Mesenchymal stem cell (in vitro differentiated cells and primary cell): Measurements from ENCODE around the gene GPC4.
A peak's percentile ranks its signal among the peaks of the same experiment; 100 is the strongest.

Experiments used
- DNase-seq: peaks from one replicate; pipeline ENCODE4 v3.0.0-alpha.2; 2013
- H2AFZ ChIP-seq: one replicate; pipeline ENCODE4 v1.6.1; 2013; ENCODE audit warnings: low read depth, mild to moderate bottlenecking, control low read depth, inconsistent platforms, low read length, moderate library complexity
- H2AK5ac ChIP-seq: 2 replicates; pipeline ENCODE4 v1.6.1; 2013; ENCODE audit warnings: low read length, moderate library complexity, mild to moderate bottlenecking, inconsistent platforms; ENCODE audit not compliant: severe bottlenecking
- H2BK120ac ChIP-seq: one replicate; pipeline ENCODE4 v1.6.1; 2013; ENCODE audit warnings: low read depth, mild to moderate bottlenecking, inconsistent platforms, low read length, moderate library complexity
- H2BK12ac ChIP-seq, 2 experiments: one replicate each; pipeline ENCODE4 v1.6.1; 2013; ENCODE audit warnings: inconsistent platforms in 2 of 2, low read length in 2 of 2, mild to moderate bottlenecking in 2 of 2, moderate library complexity in 2 of 2, control low read depth in 1 of 2
- H2BK15ac ChIP-seq: one replicate; pipeline ENCODE4 v1.6.1; 2013; ENCODE audit warnings: mild to moderate bottlenecking, low read depth, inconsistent platforms; ENCODE audit not compliant: poor library complexity, severe bottlenecking
- H2BK5ac ChIP-seq: 2 replicates; pipeline ENCODE4 v1.6.1; 2013; ENCODE audit warnings: low read depth, mild to moderate bottlenecking, low read length, control low read depth, inconsistent platforms; ENCODE audit not compliant: poor library complexity, severe bottlenecking
- H3K14ac ChIP-seq, 2 experiments: one replicate each; pipeline ENCODE4 v1.6.1; 2013; ENCODE audit warnings: inconsistent platforms in 2 of 2, low read length in 2 of 2, control low read depth in 1 of 2, mild to moderate bottlenecking in 1 of 2, moderate library complexity in 1 of 2
- H3K18ac ChIP-seq, 2 experiments: one replicate each; pipeline ENCODE4 v1.6.1; 2013; ENCODE audit warnings: inconsistent platforms in 2 of 2, low read length in 2 of 2, control low read depth in 1 of 2, low read depth in 1 of 2, mild to moderate bottlenecking in 1 of 2
- H3K23ac ChIP-seq, 2 experiments: one replicate each; pipeline ENCODE4 v1.6.1; 2013; ENCODE audit warnings: inconsistent platforms in 2 of 2, low read length in 2 of 2, mild to moderate bottlenecking in 2 of 2, moderate library complexity in 2 of 2, control low read depth in 1 of 2
- H3K27ac ChIP-seq: 2 replicates; pipeline ENCODE4 v1.5.1; 2013; ENCODE audit warnings: mild to moderate bottlenecking, moderate library complexity, low read length, control low read depth, inconsistent platforms; ENCODE audit not compliant: poor library complexity, severe bottlenecking
- H3K27me3 ChIP-seq, 2 experiments: 2 replicates each; pipeline versions ENCODE4 v1.6.1 to v1.7.0; 2013; ENCODE audit warnings: low read length in 2 of 2, mild to moderate bottlenecking in 2 of 2, moderate library complexity in 2 of 2, control low read depth in 1 of 2, inconsistent platforms in 1 of 2; ENCODE audit not compliant: control insufficient read depth in 1 of 2, insufficient read depth in 1 of 2
- H3K36me3 ChIP-seq, 2 experiments: 2 replicates each; pipeline versions ENCODE4 v1.6.1 to v1.7.0; 2013; ENCODE audit warnings: low read length in 2 of 2, control low read depth in 1 of 2, inconsistent platforms in 1 of 2, low read depth in 1 of 2, mild to moderate bottlenecking in 1 of 2; ENCODE audit not compliant: insufficient read depth in 2 of 2, control insufficient read depth in 1 of 2
- H3K4ac ChIP-seq, 2 experiments: one replicate each; pipeline ENCODE4 v1.6.1; 2013; ENCODE audit warnings: inconsistent platforms in 2 of 2, low read length in 2 of 2, mild to moderate bottlenecking in 2 of 2, moderate library complexity in 2 of 2, control low read depth in 1 of 2, low read depth in 1 of 2
- H3K4me1 ChIP-seq: 2 replicates; pipeline ENCODE4 v1.6.1; 2013; ENCODE audit warnings: low read depth, low read length, control low read depth; ENCODE audit not compliant: control insufficient read depth, insufficient read depth
- H3K4me2 ChIP-seq: 2 replicates; pipeline ENCODE4 v1.6.1; 2013; ENCODE audit warnings: low read length, mild to moderate bottlenecking, inconsistent platforms; ENCODE audit not compliant: poor library complexity, severe bottlenecking
- H3K4me3 ChIP-seq, 2 experiments: 2 replicates each; pipeline versions ENCODE4 v1.5.1 to v1.7.0; 2013; ENCODE audit warnings: low read length in 2 of 2, mild to moderate bottlenecking in 2 of 2, control low read depth in 1 of 2, low read depth in 1 of 2; ENCODE audit not compliant: insufficient read depth in 1 of 2
- H3K79me1 ChIP-seq: replicated peaks from 2 replicates; pipeline ENCODE4 v1.6.1; 2013; ENCODE audit warnings: mild to moderate bottlenecking, control low read depth, low read length, inconsistent platforms; ENCODE audit not compliant: poor library complexity, severe bottlenecking
- H3K9ac ChIP-seq: 2 replicates; pipeline ENCODE4 v1.7.0; 2013; ENCODE audit warnings: mild to moderate bottlenecking, low read length, moderate library complexity
- H3K9me3 ChIP-seq: 2 replicates; pipeline ENCODE4 v1.7.0; 2013; ENCODE audit warnings: mild to moderate bottlenecking, low read length; ENCODE audit not compliant: control insufficient read depth
- H4K8ac ChIP-seq: one replicate; pipeline ENCODE4 v1.6.1; 2013; ENCODE audit warnings: inconsistent platforms, mild to moderate bottlenecking, low read length, moderate library complexity
- H4K91ac ChIP-seq: one replicate; pipeline ENCODE4 v1.6.1; 2013; ENCODE audit warnings: mild to moderate bottlenecking, low read length, inconsistent platforms
- WGBS: methylation state at CpG from one replicate; pipeline ENCODE4 v1.1.7; 2013; ENCODE audit warnings: mixed read lengths; 5-methylcytosine and 5-hydroxymethylcytosine counted together

GPC4 gene

DNA sequence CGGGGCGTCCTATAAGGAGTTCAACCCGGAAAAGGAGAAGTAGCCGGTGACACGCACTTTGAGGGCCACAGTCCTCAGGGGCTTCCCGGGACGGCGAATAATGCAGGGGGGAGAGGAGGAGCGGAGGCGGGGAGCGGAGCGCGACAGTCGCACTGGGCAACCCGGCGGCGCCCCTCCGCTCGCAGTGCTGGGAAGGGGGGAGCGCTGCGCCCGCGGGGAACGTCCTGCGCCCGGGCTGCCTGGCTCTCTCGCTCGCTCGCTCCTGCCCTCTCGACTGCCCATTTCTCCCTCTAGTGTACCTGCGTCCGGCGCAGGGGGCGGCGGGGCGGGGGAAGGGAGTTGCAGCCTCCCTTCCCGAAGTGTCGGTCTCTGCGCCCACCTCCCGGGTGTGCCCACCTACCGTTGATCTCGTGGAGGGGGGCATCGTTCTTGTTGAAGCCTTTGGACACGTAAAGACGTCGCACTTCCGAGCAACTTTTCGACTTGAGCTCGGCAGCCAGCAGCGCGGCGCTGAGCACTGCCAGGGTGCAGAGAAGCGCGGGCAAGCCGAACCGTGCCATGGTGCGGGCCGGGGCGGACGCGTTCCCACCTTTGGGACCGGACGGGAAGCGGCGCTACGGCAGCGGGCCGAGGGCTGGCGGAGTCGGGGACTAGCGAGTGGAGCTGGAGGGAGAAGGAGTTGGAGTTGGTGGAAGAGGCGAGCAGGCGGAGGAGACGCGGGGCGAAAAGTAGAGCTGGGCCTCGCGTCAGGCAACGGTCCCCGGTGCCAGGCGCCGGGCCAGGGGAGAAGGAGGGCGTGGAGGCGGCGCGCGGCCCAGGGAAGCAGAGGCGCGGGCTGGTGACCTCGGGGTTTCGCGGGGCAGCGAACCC lies 648 bp downstream of the GPC4 start:
- Histone ChIP-seq H2BK120ac (no peak overlapping the region), H3K23ac (peak overlapping the region in 1 of 2 experiments; percentile 83), H3K4me2 (peak overlapping the region; percentile 36), H3K4ac (peak overlapping the region in 1 of 2 experiments; percentile 11), H3K18ac (peak overlapping the region; percentile 15 to 79), H3K9ac (peak overlapping the region; percentile 88), H2BK12ac (peak overlapping the region in 1 of 2 experiments; percentile 39), H3K36me3 (peaks cover 0 to 2% of the 10 kb centered on the region in 2 experiments), H3K4me1 (peaks cover 5% of the 10 kb centered on the region), H3K27me3 (peaks cover 0 to 12% of the 10 kb centered on the region in 2 experiments), H3K9me3 (no peaks in the 10 kb centered on the region), H2BK5ac (no peak overlapping the region), H4K91ac (peak overlapping the region; percentile 15), H2BK15ac (no peak overlapping the region), H3K79me1 (no peaks in the 10 kb centered on the region), H4K8ac (peak overlapping the region; percentile 54), H2AK5ac (no peak overlapping the region), H3K4me3 (peak overlapping the region; percentile 83 to 84), H3K27ac (no peak overlapping the region), H3K14ac (peak overlapping the region in 1 of 2 experiments; percentile 91), H2AFZ (peak overlapping the region; percentile 61)
- WGBS: 1% methylated on average over 32 of the region's 93 CpGs
- peak; percentile 30 for DNase-seq

DNA sequence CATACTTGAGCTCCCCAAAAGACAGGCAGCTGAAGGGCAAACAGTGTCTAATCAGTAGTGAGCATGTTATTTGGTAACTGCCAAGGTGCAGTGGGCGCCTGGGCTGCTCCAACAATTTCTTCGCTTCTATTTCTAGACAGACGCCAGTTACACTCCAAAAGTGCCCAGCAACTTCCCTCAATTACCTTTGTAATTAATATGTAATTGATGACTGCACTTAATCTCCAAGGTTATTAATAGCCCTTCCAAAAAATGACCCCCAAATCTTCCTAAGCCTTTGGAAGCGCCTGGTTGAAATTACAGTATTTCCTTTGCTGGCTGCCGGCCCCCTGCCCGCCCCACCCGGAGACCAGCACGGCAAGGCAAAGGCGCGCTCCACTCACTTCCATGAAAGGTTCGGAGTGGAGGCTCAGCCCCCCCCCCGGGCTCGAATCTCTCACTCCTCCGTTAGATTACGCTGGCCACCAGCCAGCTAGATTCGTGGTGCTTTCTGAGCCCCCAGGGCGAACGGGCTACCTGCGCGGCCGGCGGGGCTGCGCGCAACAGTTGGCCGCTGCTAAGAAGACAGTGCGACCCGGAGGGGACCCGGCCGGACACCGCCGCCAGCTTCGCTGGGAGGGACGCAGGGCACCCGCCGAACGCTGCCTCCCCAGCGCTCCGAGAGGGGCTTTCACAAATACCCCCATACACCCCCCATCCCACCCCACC lies 1.9 kb downstream of the GPC4 start:
- Histone ChIP-seq H3K9me3 (no peaks in the 10 kb centered on the region), H3K4me2 (peak overlapping the region; percentile 36), H2BK12ac (no peak overlapping the region), H2AK5ac (no peak overlapping the region), H2AFZ (no peak overlapping the region), H3K9ac (peak overlapping the region; percentile 88), H4K8ac (no peak overlapping the region), H3K14ac (no peak overlapping the region), H3K27ac (peak overlapping the region; percentile 47), H4K91ac (no peak overlapping the region), H2BK120ac (no peak overlapping the region), H2BK15ac (no peak overlapping the region), H3K27me3 (peaks cover 0 to 12% of the 10 kb centered on the region in 2 experiments), H3K23ac (no peak overlapping the region), H3K36me3 (peaks cover 0 to 2% of the 10 kb centered on the region in 2 experiments), H3K4ac (no peak overlapping the region), H3K79me1 (no peaks in the 10 kb centered on the region), H3K4me1 (peaks cover 5% of the 10 kb centered on the region), H3K18ac (no peak overlapping the region), H2BK5ac (no peak overlapping the region), H3K4me3 (peak overlapping the region; percentile 64 to 84)
- no peak for DNase-seq
- 3% methylated on average over 27 of the region's 38 CpGs for WGBS

DNA sequence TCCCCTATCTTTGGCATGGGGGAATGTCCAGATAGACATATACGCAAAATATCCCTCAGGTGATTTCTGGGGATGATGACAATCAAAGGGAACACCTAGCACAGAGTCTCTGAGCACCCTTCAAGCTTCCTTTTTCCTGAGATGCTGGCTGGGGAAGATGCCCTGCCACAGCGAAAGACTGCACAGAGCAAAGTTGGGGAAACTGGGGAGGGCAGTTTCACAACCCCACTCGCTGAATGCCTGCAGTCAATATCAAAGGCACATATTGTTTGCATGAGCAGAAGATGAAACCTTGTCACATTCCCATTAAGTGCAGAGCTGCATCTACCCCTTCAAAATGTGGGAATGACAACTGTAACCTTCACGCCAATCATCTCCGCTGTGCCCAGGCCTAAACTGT lies 2.6 kb downstream of the GPC4 start:
- no peak for DNase-seq

GRCh38 chrX:133412246-133412645 lies 3.0 kb downstream of the GPC4 start:
- H3K9me3 ChIP-seq: no peaks in the 10 kb centered on the region
- no peak overlapping the region for H2BK120ac ChIP-seq
- no peak overlapping the region for H2AK5ac ChIP-seq
- H3K4me2 ChIP-seq: peak overlapping the region; percentile 36
- no peak overlapping the region for H4K91ac ChIP-seq
- peak overlapping the region; percentile 47 for H3K27ac ChIP-seq
- H2AFZ ChIP-seq: no peak overlapping the region
- no peak overlapping the region for H3K4ac ChIP-seq
- no peak overlapping the region for H3K23ac ChIP-seq
- H3K27me3 ChIP-seq: peaks cover 0 to 4% of the 10 kb centered on the region in 2 experiments
- peak overlapping the region; percentile 88 for H3K9ac ChIP-seq
- no peak overlapping the region for H2BK12ac ChIP-seq
- 18% methylated on average over 2 of the region's 3 CpGs for WGBS
- H3K18ac ChIP-seq: no peak overlapping the region
- DNase-seq: peak; percentile 24
- H2BK5ac ChIP-seq: no peak overlapping the region
- H2BK15ac ChIP-seq: no peak overlapping the region
- H3K4me3 ChIP-seq: peak overlapping the region in 1 of 2 experiments; percentile 84
- H3K4me1 ChIP-seq: peaks cover 5% of the 10 kb centered on the region
- H4K8ac ChIP-seq: no peak overlapping the region
- H3K79me1 ChIP-seq: no peaks in the 10 kb centered on the region
- H3K14ac ChIP-seq: no peak overlapping the region
- H3K36me3 ChIP-seq: peaks cover 0 to 2% of the 10 kb centered on the region in 2 experiments

More for the DNA sequence above, 2.6 kb downstream of the GPC4 start:
- Histone ChIP-seq H3K14ac (no peak overlapping the region), H3K23ac (no peak overlapping the region), H2AK5ac (no peak overlapping the region), H3K36me3 (peaks cover 0 to 2% of the 10 kb centered on the region in 2 experiments), H3K4me2 (peak overlapping the region; percentile 36), H3K79me1 (no peaks in the 10 kb centered on the region), H2BK120ac (peak overlapping the region; percentile 19), H4K91ac (no peak overlapping the region), H2BK12ac (no peak overlapping the region), H2AFZ (no peak overlapping the region), H2BK5ac (no peak overlapping the region), H3K4ac (no peak overlapping the region), H2BK15ac (no peak overlapping the region), H3K4me3 (peak overlapping the region; percentile 36 to 84), H3K18ac (no peak overlapping the region), H3K9ac (peak overlapping the region; percentile 88), H3K27ac (peak overlapping the region; percentile 47), H3K4me1 (peaks cover 5% of the 10 kb centered on the region), H4K8ac (no peak overlapping the region), H3K9me3 (no peaks in the 10 kb centered on the region), H3K27me3 (peaks cover 0 to 8% of the 10 kb centered on the region in 2 experiments)
- WGBS: 66% methylated on average over 5 of the region's 5 CpGs
